ENCODE results near the gene NFIA. TPM values are rescaled to one million over a fixed set of nuclear protein-coding genes. Genes with fewer than 3 reads are reported as not detected.

The NFIA gene
- polyA plus RNA-seq, 10 donors, result 28.0 to 37.7 (median 32.4) TPM

DNA sequence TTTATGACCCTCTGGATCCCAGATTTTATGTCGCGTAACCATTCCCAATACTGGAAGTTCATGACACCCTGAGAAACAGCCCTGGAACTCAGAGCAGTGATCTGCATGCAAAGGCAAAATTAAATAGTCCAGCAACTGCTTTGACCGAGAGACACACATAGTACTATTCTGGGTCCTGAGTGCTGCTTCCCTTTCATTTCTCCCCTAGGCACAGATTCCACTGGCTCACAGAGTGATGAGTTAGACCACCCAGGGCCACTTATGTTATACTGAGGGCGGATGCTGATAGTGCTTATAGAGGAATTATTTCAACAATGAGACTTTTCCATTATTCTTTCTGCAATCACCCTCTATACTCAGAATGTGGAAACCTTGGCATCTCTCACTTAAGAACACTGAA lies 69.2 kb downstream of the NFIA start:
- DNase-seq, result no peak

DNA sequence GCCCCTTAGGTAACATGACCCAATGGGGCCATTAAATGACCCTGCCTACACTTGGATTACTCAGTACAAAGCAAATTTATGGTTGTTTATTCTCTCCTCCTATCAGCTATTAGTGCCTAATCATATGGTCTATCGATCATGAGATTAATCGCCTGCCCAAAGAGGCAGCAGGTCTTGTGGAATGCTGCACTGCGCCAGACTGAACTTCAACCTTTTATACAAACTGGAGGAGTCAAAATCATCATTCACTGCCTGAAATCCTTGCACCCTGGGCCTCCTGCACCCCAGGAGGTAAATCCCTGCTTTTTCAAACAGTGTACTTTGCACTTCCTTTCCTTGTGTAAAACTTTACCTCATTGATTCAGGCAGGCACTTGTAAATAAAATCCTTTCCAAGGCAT lies 69.7 kb downstream of the NFIA start:
- DNase-seq, result no peak

- DNase-seq, result no peak
These were observed 70.2 kb downstream of the NFIA start for GRCh38 chr1:61152469-61153105.

GRCh38 chr1:61156576-61157467 lies 74.5 kb downstream of the NFIA start:
- DNase-seq, result peak in 1 of 3 donors; percentile 36

DNA sequence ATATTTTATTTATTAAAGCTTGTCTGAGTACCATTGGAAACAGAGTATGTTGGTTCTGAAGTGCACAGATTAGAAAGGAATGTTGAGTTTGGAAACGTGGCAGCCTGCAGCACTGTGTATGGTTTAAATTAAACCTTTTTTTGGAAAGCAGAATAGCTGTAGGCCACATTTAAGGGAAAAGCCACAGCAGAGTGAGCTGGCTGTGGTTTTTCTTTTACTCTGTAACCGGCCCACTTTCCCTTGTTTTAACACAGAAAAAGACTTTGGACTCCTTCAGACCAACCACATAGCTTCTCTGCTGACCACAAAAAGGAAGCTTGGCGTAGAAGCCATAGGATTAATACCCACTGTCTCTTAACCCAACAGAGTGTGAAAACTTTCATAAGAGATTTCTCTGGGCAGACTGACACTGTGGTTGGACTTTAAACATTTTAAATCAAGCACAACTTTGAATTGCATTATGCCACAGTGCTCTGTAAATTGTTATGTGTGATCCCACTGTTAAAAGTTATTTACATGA lies 75.2 kb downstream of the NFIA start:
- peak; percentile 74 to 92 (median 89) for DNase-seq

- peak in 2 of 3 donors; percentile 49 to 81 for DNase-seq
These were observed 76.2 kb downstream of the NFIA start for GRCh38 chr1:61158591-61158990.

- DNase-seq, result no peak
These were observed 78.2 kb downstream of the NFIA start for GRCh38 chr1:61160526-61160925.

DNA sequence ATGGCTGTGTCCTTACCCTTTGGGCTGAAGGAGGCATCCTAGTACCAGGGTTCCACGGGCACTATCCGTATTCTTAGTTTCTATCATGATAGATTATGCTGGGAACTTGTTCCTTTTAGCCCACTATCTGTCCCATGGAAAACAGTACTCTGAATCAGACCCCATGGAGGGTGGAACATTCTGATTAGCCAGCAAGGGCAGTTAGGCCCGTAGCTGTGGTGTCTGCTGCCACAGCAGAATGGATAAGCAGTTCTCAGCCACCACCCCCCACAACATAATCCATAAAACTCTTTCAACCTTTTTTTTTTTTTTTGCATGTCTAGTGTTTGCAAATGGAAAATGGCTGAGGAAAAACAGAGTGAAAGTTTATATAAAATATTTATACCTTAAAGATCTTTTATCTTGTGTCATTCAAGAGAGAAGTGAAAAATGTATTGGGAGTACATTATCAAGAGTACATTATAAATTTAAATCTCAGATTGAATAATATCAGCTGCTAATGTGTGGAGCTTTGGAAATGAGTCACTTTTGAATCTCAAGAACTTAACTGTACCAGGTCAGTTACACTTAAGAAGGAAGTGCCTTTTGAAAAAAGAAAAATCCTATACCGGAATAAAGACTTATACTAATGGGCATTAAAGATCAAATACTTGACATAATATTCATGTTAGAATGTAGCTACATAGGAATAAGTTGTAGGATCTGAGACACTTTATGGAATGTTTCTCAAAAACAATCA lies 80.3 kb downstream of the NFIA start:
- no peak for DNase-seq

DNA sequence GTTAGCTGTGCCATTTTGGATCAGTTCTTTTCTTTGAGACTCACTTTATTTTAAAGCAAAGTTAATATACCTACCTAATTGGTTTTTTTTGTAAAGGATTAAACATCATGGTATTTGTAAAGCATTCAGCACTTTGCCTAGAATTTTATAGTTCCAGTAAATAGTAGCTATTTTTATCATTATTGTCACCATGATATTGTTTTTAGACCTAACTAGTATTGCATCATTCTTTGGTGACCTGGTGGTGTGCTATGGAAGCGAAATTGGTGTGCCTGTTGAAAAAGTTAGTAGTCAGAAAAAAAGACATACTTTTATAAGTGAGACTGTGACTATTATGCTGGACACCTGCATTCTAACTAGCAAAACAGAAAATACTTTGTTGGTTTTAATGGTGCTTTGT lies 81.0 kb downstream of the NFIA start:
- DNase-seq, result no peak

DNA sequence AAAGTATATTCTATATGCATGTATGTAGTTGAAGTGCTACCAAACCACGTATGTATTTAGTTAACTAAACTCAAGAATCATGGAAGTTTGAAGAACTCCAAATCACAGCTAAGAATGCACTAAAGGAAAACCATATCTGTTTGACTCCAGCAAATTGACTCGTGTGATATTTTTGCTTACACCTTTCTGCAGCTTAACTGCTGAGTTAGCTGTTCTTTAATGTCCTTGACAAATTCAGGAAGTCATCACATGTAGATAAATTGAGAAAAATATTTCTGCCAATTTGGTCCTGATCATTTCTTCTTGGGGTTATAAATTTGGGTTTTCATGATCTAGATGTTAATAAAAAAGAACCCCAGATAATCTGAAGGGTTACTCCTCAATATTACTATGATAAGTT lies 83.0 kb downstream of the NFIA start:
- no peak for DNase-seq

DNA sequence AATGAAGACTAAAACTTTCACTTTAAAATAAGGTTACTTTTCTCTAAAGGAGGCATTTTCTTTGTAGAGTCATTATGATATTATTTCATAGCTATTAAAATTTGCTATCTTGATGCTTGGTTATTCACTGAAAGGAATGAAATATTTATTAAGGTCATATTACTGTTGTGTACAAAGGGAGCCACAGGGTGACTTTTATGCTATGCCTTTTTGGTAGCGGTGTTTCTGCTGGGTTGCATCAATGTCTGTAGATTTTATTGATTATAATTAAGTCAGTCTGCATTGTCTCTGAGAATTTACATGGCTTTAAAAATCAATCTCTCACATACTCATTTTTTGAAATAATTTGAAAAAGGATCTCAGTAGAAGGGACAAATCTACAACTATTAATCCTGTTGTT lies 84.9 kb downstream of the NFIA start:
- no peak for DNase-seq

GRCh38 chr1:61169045-61169444 lies 86.7 kb downstream of the NFIA start:
- peak in 1 of 3 donors; percentile 37 for DNase-seq

- no peak for DNase-seq
These were observed 87.3 kb downstream of the NFIA start for GRCh38 chr1:61169634-61170033.

DNA sequence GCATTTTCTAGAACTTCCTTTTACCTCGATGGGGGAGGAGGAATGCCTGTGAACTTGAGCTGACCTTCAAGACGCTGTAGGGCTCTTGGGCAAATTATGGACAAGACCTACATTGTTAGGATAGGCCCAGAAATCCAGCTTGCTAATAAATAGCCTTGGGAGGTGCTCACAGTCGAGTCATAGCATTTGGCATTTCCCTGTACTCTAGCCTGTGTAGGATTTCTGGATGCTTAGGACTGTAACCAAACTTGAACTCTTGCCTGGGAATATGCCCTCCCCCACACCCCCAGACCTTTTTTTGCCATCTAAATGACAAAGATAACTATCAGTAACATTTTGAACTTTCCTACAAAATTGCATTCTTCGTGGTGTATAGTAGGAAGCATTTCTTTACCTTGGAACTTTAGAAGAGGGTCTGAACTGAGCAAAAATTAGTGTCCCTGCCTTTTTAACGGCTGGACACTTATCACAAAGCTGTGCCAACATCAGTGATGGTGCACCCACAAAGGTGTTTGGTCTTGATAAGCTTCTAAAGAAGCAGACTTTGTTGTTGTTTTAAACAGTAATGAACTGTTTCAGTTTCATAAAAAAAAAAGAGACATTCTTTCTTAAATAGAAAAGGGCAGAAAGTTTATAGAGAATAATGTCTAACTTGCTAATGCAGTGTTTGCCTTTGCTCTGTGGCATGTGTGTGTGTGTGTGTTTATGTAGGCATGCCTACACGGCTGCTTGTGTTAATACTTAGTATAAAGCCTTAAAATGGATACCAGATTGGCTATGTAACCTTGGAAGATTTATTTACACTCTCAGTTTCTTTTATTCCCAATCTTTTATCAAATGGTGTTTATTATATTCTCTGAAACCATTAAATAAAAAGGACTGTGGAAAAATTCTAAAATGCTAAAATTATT lies 88.2 kb downstream of the NFIA start:
- DNase-seq, result no peak

DNA sequence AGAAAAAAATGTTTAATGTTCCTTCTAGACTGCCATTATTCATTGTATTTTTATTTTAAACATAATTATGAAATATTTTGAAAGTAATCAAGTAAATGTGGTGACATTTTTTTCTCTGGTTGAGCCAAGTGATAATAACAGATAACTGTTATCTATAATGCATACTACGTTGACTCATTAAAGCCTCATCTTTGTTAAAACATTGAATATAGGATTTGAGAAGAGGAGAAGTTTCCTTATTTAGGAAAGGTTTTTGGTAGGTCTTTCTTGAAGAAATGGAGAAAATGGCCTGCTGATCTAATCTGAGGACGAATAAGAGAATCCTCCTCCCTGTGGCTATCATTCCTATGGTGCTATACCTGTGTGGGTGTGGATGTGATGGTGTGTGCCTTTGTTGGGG lies 89.0 kb downstream of the NFIA start:
- DNase-seq, result no peak

DNA sequence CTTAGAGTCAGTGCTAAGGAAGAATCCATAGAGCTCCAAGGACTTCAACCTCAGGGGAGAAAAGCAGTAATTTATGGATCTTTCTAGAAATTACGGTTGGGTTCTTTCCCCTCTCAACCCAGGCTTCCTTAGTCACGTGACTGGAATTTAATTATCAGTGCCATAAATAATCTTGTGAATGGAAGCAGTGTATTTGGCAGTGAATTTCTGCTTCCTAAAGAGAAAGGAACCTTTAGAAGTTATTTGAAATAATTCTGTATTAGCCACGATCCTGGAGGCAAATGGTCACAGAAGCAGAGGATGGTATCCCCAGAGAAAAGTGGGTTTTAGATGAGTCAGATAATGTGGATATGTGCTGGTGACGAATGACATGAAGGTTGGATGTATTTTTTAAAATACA lies 89.6 kb downstream of the NFIA start:
- DNase-seq, result peak in 1 of 3 donors; percentile 38

GRCh38 chr1:61173118-61173517 lies 90.8 kb downstream of the NFIA start:
- no peak for DNase-seq

DNA sequence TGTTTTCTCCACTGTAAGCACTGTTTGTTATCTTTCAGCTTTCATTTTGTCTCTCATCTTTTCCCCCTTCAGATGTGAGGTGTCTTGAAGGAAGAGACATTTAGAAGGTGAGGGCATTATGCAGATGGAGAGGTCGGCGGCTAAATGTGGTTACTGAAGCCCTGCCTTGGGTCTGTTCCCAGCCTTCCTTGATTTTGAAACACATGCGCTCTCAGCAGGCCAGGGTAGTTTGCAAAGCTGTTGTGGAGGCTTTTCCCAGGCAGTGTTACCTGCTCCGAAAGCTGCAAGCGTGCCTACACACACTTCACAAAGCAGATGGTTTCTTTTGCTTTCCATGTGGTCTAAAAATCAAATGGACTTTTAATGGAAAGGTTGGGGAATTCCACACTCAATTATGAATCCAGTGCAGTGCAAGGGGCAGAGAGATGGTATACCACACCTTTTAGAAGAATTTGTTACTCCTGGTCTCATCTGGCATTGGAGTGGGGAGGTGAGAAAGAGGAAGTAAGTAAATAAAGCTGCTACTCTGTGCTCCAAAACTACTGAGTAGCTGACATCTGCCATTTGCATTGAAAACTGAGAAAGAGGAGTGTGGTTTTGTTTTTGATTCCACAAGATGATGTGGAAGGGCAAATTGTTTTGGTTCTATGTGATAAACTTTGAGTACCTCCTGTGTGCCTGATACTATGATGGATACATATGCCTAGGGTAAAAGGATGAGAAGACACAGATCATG lies 91.9 kb downstream of the NFIA start:
- no peak for DNase-seq

DNA sequence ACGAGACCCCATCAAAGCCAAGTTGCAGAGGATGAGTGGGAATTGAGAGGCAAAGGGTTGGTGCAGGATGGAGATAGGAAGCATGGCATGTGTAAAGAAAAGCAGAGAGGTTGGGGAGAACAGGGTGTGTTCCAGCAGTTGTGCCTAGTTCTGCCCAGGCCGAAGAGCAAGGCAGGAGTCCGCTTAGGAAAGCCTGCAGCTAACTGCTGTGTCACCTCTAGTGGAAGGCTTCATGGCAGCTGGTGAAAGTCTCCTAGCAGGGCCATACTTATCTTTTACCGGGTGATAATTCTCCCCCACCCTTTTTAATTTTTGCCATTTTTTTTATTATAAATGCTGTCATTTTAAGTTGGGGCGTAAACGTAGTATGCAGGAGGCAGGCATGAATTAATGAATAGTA lies 93.6 kb downstream of the NFIA start:
- DNase-seq, result no peak

All from muscle of back (tissue), 11 donors.